Neural progenitor cell (in vitro differentiated cells): ENCODE measurements around the gene S100A3. TPM values are rescaled to one million over a fixed set of nuclear protein-coding genes. Genes with fewer than 3 reads are reported as not detected.

Experiments
- DNase-seq: peaks from one replicate; pipeline ENCODE4 v3.0.0-alpha.2; 2016; ENCODE audit warnings: low spot score
- H2AFZ ChIP-seq: fragments of 200-600 bp; sonication (generic); replicated peaks from 2 replicates; pipeline ENCODE4 v1.6.1; 2016; ENCODE audit warnings: antibody characterized with exemption
- H3F3A ChIP-seq: fragments of 200-600 bp; sonication (generic); 2 replicates; pipeline ENCODE4 v1.6.1; 2016; ENCODE audit warnings: antibody characterized with exemption, low read depth
- H3K27ac ChIP-seq: fragments of 200-600 bp; sonication (generic); 2 replicates; pipeline ENCODE4 v1.5.1; 2016; ENCODE audit warnings: mild to moderate bottlenecking
- H3K27me3 ChIP-seq: fragments of 200-600 bp; sonication (generic); 2 replicates; pipeline ENCODE4 v1.6.1; 2016; ENCODE audit warnings: mild to moderate bottlenecking, moderate library complexity
- H3K36me3 ChIP-seq: fragments of 200-600 bp; sonication (generic); 2 replicates; pipeline ENCODE4 v1.5.1; 2016
- H3K4me1 ChIP-seq: fragments of 200-600 bp; sonication (generic); 2 replicates; pipeline ENCODE4 v1.6.1; 2016; ENCODE audit warnings: mixed run types
- H3K4me2 ChIP-seq: fragments of 200-600 bp; sonication (generic); 2 replicates; pipeline ENCODE4 v1.6.1; 2016
- H3K4me3 ChIP-seq: fragments of 200-600 bp; sonication (generic); 2 replicates; pipeline ENCODE4 v1.5.1; 2016
- H3K79me2 ChIP-seq: fragments of 200-600 bp; sonication (generic); 2 replicates; pipeline ENCODE4 v1.6.1; 2016; ENCODE audit warnings: low read depth
- H3K9ac ChIP-seq: fragments of 200-600 bp; sonication (generic); 2 replicates; pipeline ENCODE4 v1.6.1; 2016
- H3K9me3 ChIP-seq: fragments of 200-600 bp; sonication (generic); 2 replicates; pipeline ENCODE4 v1.5.1; 2016; ENCODE audit warnings: low read depth
- H4K20me1 ChIP-seq: fragments of 200-600 bp; sonication (generic); 2 replicates; pipeline ENCODE4 v1.6.1; 2016; ENCODE audit warnings: low read depth
- H3K27ac Mint-ChIP-seq: 3 replicates; pipeline ENCODE4 v1.8.0; 2021; ENCODE audit warnings: mixed read lengths
- H3K27me3 Mint-ChIP-seq: 2 replicates; pipeline ENCODE4 v1.8.0; 2022; ENCODE audit warnings: low read depth, mild to moderate bottlenecking, inconsistent platforms, moderate library complexity, mixed read lengths; ENCODE audit not compliant: insufficient read depth
- H3K36me3 Mint-ChIP-seq: 3 replicates; pipeline ENCODE4 v1.8.0; 2021; ENCODE audit warnings: mixed read lengths
- H3K4me1 Mint-ChIP-seq: 3 replicates; pipeline ENCODE4 v1.8.0; 2021; ENCODE audit warnings: mixed read lengths
- H3K4me3 Mint-ChIP-seq: 3 replicates; pipeline ENCODE4 v1.8.0; 2021; ENCODE audit warnings: mild to moderate bottlenecking, moderate library complexity, mixed read lengths
- H3K9me3 Mint-ChIP-seq: 3 replicates; pipeline ENCODE4 v1.8.0; 2020; ENCODE audit warnings: mixed read lengths
- CTCF ChIP-seq: fragments of 200-600 bp; sonication (generic); IDR thresholded peaks from 2 replicates; pipeline ENCODE4 v1.5.1; 2017; ENCODE audit warnings: antibody characterized with exemption, mild to moderate bottlenecking
- EZH2 ChIP-seq: fragments of 200-600 bp; sonication (generic); IDR thresholded peaks from 2 replicates; pipeline ENCODE4 v1.6.1; 2017; ENCODE audit warnings: antibody characterized with exemption, mild to moderate bottlenecking, moderate library complexity
- EZH2phosphoT487 ChIP-seq: fragments of 200-600 bp; sonication (generic); IDR thresholded peaks from 2 replicates; pipeline ENCODE4 v1.6.1; 2017; ENCODE audit warnings: antibody characterized with exemption
- total RNA-seq: library from RNA; depleted of rRNA; stranded (reverse); fragments of >200 nt; gene quantifications from 2 replicates; pipeline ENCODE4 v1.2.3, GENCODE V29; 2015; ENCODE audit warnings: low replicate concordance

Gene S100A3
- total RNA-seq, 1 donor from 2014 or later, result not detected

GRCh38 chr1:153550398-153550758 lies 1.3 kb upstream of the S100A3 start:
- H3K27me3 ChIP-seq, result no peaks in the 10 kb centered on the region
- peaks cover 17% of the 10 kb centered on the region for H3K27me3 Mint-ChIP-seq
- no peak overlapping the region for H3K4me2 ChIP-seq
- peaks cover 21% of the 10 kb centered on the region for H3K4me1 ChIP-seq
- H2AFZ ChIP-seq, result peak overlapping the region; percentile 2
- H3K9me3 ChIP-seq, result no peaks in the 10 kb centered on the region
- no peaks in the 10 kb centered on the region for H3K36me3 ChIP-seq
- H3K4me3 ChIP-seq, result no peak overlapping the region
- no peak overlapping the region for H3K27ac ChIP-seq
- H3F3A ChIP-seq, result no peaks in the 10 kb centered on the region
- H3K36me3 Mint-ChIP-seq, result no peaks in the 10 kb centered on the region
- H3K4me3 Mint-ChIP-seq, result no peak overlapping the region
- TF ChIP-seq EZH2 (no peak), EZH2phosphoT487 (no peak), CTCF (no peak)
- DNase-seq, result no peak
- H3K9me3 Mint-ChIP-seq, result no peaks in the 10 kb centered on the region
- no peaks in the 10 kb centered on the region for H4K20me1 ChIP-seq
- no peak overlapping the region for H3K9ac ChIP-seq
- no peaks in the 10 kb centered on the region for H3K79me2 ChIP-seq
- no peak overlapping the region for H3K27ac Mint-ChIP-seq
- peaks cover 56% of the 10 kb centered on the region for H3K4me1 Mint-ChIP-seq

GRCh38 chr1:153549741-153550397 lies 811 bp upstream of the S100A3 start:
- no peaks in the 10 kb centered on the region for H3F3A ChIP-seq
- H3K4me2 ChIP-seq, result no peak overlapping the region
- Mint-ChIP-seq H3K27me3 (peaks cover 17% of the 10 kb centered on the region), H3K4me1 (peaks cover 62% of the 10 kb centered on the region), H3K27ac (no peak overlapping the region), H3K4me3 (no peak overlapping the region), H3K36me3 (no peaks in the 10 kb centered on the region), H3K9me3 (no peaks in the 10 kb centered on the region)
- H3K9me3 ChIP-seq, result no peaks in the 10 kb centered on the region
- H3K79me2 ChIP-seq, result no peaks in the 10 kb centered on the region
- H3K4me1 ChIP-seq, result peaks cover 25% of the 10 kb centered on the region
- H3K9ac ChIP-seq, result no peak overlapping the region
- H3K27me3 ChIP-seq, result no peaks in the 10 kb centered on the region
- DNase-seq, result no peak
- H4K20me1 ChIP-seq, result no peaks in the 10 kb centered on the region
- no peaks in the 10 kb centered on the region for H3K36me3 ChIP-seq
- TF ChIP-seq CTCF (no peak), EZH2 (no peak), EZH2phosphoT487 (no peak)
- H2AFZ ChIP-seq, result peak overlapping the region; percentile 2
- H3K27ac ChIP-seq, result no peak overlapping the region
- H3K4me3 ChIP-seq, result no peak overlapping the region

- no peaks in the 10 kb centered on the region for H3K79me2 ChIP-seq
- TF ChIP-seq CTCF (no peak), EZH2 (no peak), EZH2phosphoT487 (no peak)
- no peak overlapping the region for H3K4me3 ChIP-seq
- no peak for DNase-seq
- peaks cover 74% of the 10 kb centered on the region for H3K4me1 Mint-ChIP-seq
- H2AFZ ChIP-seq, result peak overlapping the region; percentile 74
- H3K27ac Mint-ChIP-seq, result peak overlapping the region; percentile 69
- no peaks in the 10 kb centered on the region for H3F3A ChIP-seq
- H3K27ac ChIP-seq, result no peak overlapping the region
- H3K9me3 Mint-ChIP-seq, result no peaks in the 10 kb centered on the region
- no peaks in the 10 kb centered on the region for H3K36me3 ChIP-seq
- H3K4me2 ChIP-seq, result peak overlapping the region; percentile 24
- H3K9ac ChIP-seq, result no peak overlapping the region
- H3K4me1 ChIP-seq, result peaks cover 30% of the 10 kb centered on the region
- no peak overlapping the region for H3K4me3 Mint-ChIP-seq
- H3K27me3 ChIP-seq, result no peaks in the 10 kb centered on the region
- no peaks in the 10 kb centered on the region for H3K9me3 ChIP-seq
- peaks cover 20% of the 10 kb centered on the region for H3K27me3 Mint-ChIP-seq
- H3K36me3 Mint-ChIP-seq, result no peaks in the 10 kb centered on the region
- H4K20me1 ChIP-seq, result no peaks in the 10 kb centered on the region
Measured at GRCh38 chr1:153547560-153548551, 1.2 kb downstream of the S100A3 start.
